CD4-positive, alpha-beta T cell (primary cell): ENCODE data around the gene AFAP1L1. TPM values are rescaled to one million over a fixed set of nuclear protein-coding genes. Genes with fewer than 3 reads are reported as not detected.

Source experiments
- ATAC-seq: fragments of 200-7000 bp; cut with Tn5 transposase; one replicate; pipeline ENCODE4 v1.10.0; 2022; ENCODE audit warnings: mild to moderate bottlenecking; ENCODE audit not compliant: poor library complexity
- CTCF ChIA-PET: fragments of 350-600 bp; sonication (Branson Sonifier 250); formaldehyde crosslinking; loops from one replicate; lab custom pipeline; 2021; ENCODE audit warnings: antibody characterized with exemption, inconsistent platforms; lab: Charles Lee
- POLR2A ChIA-PET: fragments of 350-600 bp; sonication (Branson Sonifier 250); formaldehyde crosslinking; loops from one replicate; lab custom pipeline; 2021; ENCODE audit warnings: antibody characterized with exemption, inconsistent platforms; lab: Charles Lee
- DNase-seq, 14 experiments: peaks; one replicate each; pipeline ENCODE4 v3.0.0-alpha.2; 2013 to 2020; ENCODE audit warnings: mixed read lengths in 2 of 14
- H3K27ac ChIP-seq, 2 donors: one replicate each; pipeline versions ENCODE4 v1.5.1 to v1.7.0; 2013; ENCODE audit warnings: low read length in 2 of 2, low read depth in 1 of 2, mild to moderate bottlenecking in 1 of 2
- H3K27me3 ChIP-seq, 2 experiments: 1 replicate in 1 of 2; 2 replicates in 1 of 2; pipeline versions ENCODE4 v1.6.1 to v1.7.0; 2013; ENCODE audit warnings: low read length in 2 of 2, control low read depth in 1 of 2, mild to moderate bottlenecking in 1 of 2, moderate library complexity in 1 of 2; ENCODE audit not compliant: insufficient read depth in 2 of 2, control insufficient read depth in 1 of 2
- H3K36me3 ChIP-seq: one replicate; pipeline ENCODE4 v1.6.1; 2013; ENCODE audit warnings: low read length, control low read depth; ENCODE audit not compliant: insufficient read depth
- H3K4me1 ChIP-seq: one replicate; pipeline ENCODE4 v1.6.1; 2013; ENCODE audit warnings: low read length, control low read depth; ENCODE audit not compliant: insufficient read depth
- H3K4me3 ChIP-seq: one replicate; pipeline ENCODE4 v1.5.1; 2013; ENCODE audit warnings: mild to moderate bottlenecking, low read length, moderate library complexity
- H3K9me3 ChIP-seq, 2 experiments: 1 replicate in 1 of 2; 2 replicates in 1 of 2; pipeline versions ENCODE4 v1.6.1 to v1.7.0; 2013; ENCODE audit warnings: low read length in 2 of 2, mild to moderate bottlenecking in 2 of 2, control low read depth in 1 of 2, moderate library complexity in 1 of 2; ENCODE audit not compliant: control insufficient read depth in 1 of 2, insufficient read depth in 1 of 2
- H3K27ac Mint-ChIP-seq: one replicate; pipeline ENCODE4 v1.8.0; 2020; ENCODE audit warnings: mixed read lengths
- H3K27me3 Mint-ChIP-seq: one replicate; pipeline ENCODE4 v1.8.0; 2021; ENCODE audit warnings: mixed read lengths
- H3K36me3 Mint-ChIP-seq: one replicate; pipeline ENCODE4 v1.8.0; 2021; ENCODE audit warnings: low read depth, mixed read lengths
- H3K4me1 Mint-ChIP-seq: one replicate; pipeline ENCODE4 v1.8.0; 2021; ENCODE audit warnings: low read depth, mixed read lengths
- H3K4me3 Mint-ChIP-seq: one replicate; pipeline ENCODE4 v1.8.0; 2020; ENCODE audit warnings: mild to moderate bottlenecking, mixed read lengths
- H3K9me3 Mint-ChIP-seq: one replicate; pipeline ENCODE4 v1.8.0; 2020; ENCODE audit warnings: mixed read lengths
- CTCF ChIP-seq: fragments of 200-600 bp; IDR thresholded peaks from one replicate; pipeline ENCODE4 v1.8.0; 2022; ENCODE audit warnings: antibody characterized with exemption, mild to moderate bottlenecking
- intact Hi-C, 2 experiments: fragments of 100-400 bp; cut with DNase I in 1 of 2; cut with micrococcal nuclease in 1 of 2; formaldehyde crosslinking; loops; one replicate each; pipeline versions ENCODE4 v1.15.1 to v1.9.0; 2023 to 2025; cut with DNase I, micrococcal nuclease
- total RNA-seq, 174 experiments: library from RNA in 2 of 174; stranded (reverse) in 2 of 174; gene quantifications; one replicate each; pipeline ENCODE4 v1.2.3 and lab custom pipeline; 2021 to 2026

The AFAP1L1 gene
- total RNA-seq, 2 experiments from 2014 or later = 0.47 to 0.56 TPM

- ChIA-PET POLR2A (interaction anchor here (0.6 kb wide), 1 partner anchor 48 kb away, joined by 3 read pairs; no protein-coding TSS in a partner anchor), CTCF (interaction anchor here (1.7 kb wide), 2 partner anchors 10 to 14 kb away, joined by 3 to 4 read pairs; no protein-coding TSS in a partner anchor)
- H3K36me3 ChIP-seq = no peaks in the 10 kb centered on the region
- H3K27me3 ChIP-seq = peaks cover 0 to 10% of the 10 kb centered on the region in 2 experiments
- Mint-ChIP-seq H3K4me1 (peaks cover 5% of the 10 kb centered on the region), H3K27me3 (peaks cover 16% of the 10 kb centered on the region), H3K27ac (no peak overlapping the region), H3K36me3 (no peaks in the 10 kb centered on the region), H3K9me3 (no peaks in the 10 kb centered on the region), H3K4me3 (no peak overlapping the region)
- H3K4me1 ChIP-seq = no peaks in the 10 kb centered on the region
- H3K27ac ChIP-seq = no peak overlapping the region
- intact Hi-C loops = no loop called here
- ATAC-seq (no peak), DNase-seq (no peak)
- H3K9me3 ChIP-seq = no peaks in the 10 kb centered on the region
- no peak for TF ChIP-seq CTCF
- H3K4me3 ChIP-seq = no peak overlapping the region
These were observed 7.0 kb downstream of the AFAP1L1 start for GRCh38 chr5:149278451-149279210.

DNA sequence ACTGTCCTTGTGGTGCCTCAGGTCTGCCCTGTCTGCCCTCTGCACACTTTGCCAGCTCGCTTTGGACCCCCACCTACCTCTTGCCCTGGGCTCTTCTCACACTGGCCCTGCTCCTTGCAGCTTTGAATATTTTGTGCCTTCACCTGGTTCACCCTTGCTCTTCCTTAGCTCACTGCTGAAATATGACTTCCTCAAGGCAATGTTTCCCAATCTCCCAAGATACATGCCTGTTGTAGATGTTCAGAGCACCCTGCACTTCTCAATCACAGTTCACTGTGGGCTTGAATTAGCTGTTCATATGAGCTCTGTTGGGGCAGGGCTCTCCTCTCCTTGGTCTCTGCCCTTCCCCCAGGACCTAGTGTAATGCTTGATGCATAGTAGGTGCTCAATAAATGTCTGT, 8.0 kb downstream of the AFAP1L1 start:
- Mint-ChIP-seq H3K36me3 (no peaks in the 10 kb centered on the region), H3K9me3 (no peaks in the 10 kb centered on the region), H3K4me3 (no peak overlapping the region), H3K27me3 (peaks cover 10% of the 10 kb centered on the region), H3K4me1 (no peaks in the 10 kb centered on the region), H3K27ac (no peak overlapping the region)
- H3K27ac ChIP-seq = no peak overlapping the region
- TF ChIP-seq CTCF = no peak
- H3K4me3 ChIP-seq = no peak overlapping the region
- H3K36me3 ChIP-seq = no peaks in the 10 kb centered on the region
- no peaks in the 10 kb centered on the region for H3K4me1 ChIP-seq
- H3K9me3 ChIP-seq = no peaks in the 10 kb centered on the region
- ATAC-seq (no peak), DNase-seq (no peak)
- CTCF ChIA-PET = interaction anchor here (1.7 kb wide), 1 partner anchor 15 kb away, joined by 3 read pairs; no protein-coding TSS in a partner anchor
- peaks cover 0 to 10% of the 10 kb centered on the region in 2 experiments for H3K27me3 ChIP-seq
- intact Hi-C loops = no loop called here
- POLR2A ChIA-PET = no interaction called here

DNA sequence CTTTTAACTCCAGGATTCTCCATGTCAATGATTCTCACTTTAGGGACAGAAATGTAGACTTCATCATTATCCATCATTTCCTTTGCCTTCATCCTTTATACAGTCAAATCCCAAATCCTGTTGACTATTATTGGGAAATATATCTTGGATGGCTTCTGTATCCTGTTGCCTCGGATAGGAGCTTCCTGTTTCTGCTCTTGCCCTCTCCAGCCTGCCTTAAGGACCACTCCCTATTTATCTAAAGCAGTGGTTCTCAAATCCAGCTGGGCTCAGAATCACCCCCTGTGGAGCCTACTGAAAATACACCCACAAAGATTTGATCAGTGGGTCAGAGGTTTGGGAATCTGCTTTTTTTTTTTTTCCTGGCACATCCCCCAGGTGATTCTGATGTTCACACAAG, 8.5 kb downstream of the AFAP1L1 start:
- Mint-ChIP-seq H3K9me3 (no peaks in the 10 kb centered on the region), H3K4me1 (no peaks in the 10 kb centered on the region), H3K27ac (no peak overlapping the region), H3K36me3 (no peaks in the 10 kb centered on the region), H3K27me3 (peaks cover 10% of the 10 kb centered on the region), H3K4me3 (no peak overlapping the region)
- Histone ChIP-seq H3K4me3 (no peak overlapping the region), H3K9me3 (no peaks in the 10 kb centered on the region), H3K36me3 (no peaks in the 10 kb centered on the region), H3K27ac (no peak overlapping the region), H3K27me3 (peaks cover 0 to 7% of the 10 kb centered on the region in 2 experiments), H3K4me1 (no peaks in the 10 kb centered on the region)
- no peak for ATAC-seq
- TF ChIP-seq CTCF = no peak
- ChIA-PET CTCF (interaction anchor here (1.7 kb wide), 1 partner anchor 15 kb away, joined by 3 read pairs; no protein-coding TSS in a partner anchor), POLR2A (no interaction called here)
- intact Hi-C loops = no loop called here
- DNase-seq = no peak
